SU-DHL-6 (cell line): ENCODE measurements around the gene DNAJC10.

Experiments used
- H2AFZ ChIP-seq: fragments of 200-600 bp; sonication (generic); 2 replicates; pipeline ENCODE4 v1.6.1; 2014; ENCODE audit warnings: low read depth, mild to moderate bottlenecking, moderate library complexity, mixed read lengths, antibody characterized with exemption, low read length; ENCODE audit not compliant: severe bottlenecking
- H3F3A ChIP-seq: fragments of 200-600 bp; shearing (Covaris generic); 2 replicates; pipeline ENCODE4 v1.6.0; 2016; ENCODE audit warnings: antibody characterized with exemption, mild to moderate bottlenecking; ENCODE audit not compliant: insufficient read depth
- H3K27ac ChIP-seq: fragments of 200-600 bp; sonication (generic); 2 replicates; pipeline ENCODE4 v1.5.1; 2016; ENCODE audit warnings: low read depth, mild to moderate bottlenecking, low read length, moderate library complexity, mixed read lengths
- H3K27me3 ChIP-seq: fragments of 200-600 bp; sonication (generic), shearing (Covaris generic); 2 replicates; pipeline ENCODE4 v1.6.0; 2014; ENCODE audit warnings: mild to moderate bottlenecking, low read length
- H3K36me3 ChIP-seq: fragments of 200-600 bp; sonication (generic); 2 replicates; pipeline ENCODE4 v1.6.1; 2014; ENCODE audit warnings: mild to moderate bottlenecking, low read length, mixed read lengths
- H3K4me2 ChIP-seq: fragments of 300-600, 200-600 bp; shearing (Covaris generic), sonication (generic); 2 replicates; pipeline ENCODE4 v1.6.0; 2014; ENCODE audit warnings: low read length, low read depth, mild to moderate bottlenecking; ENCODE audit not compliant: poor library complexity, severe bottlenecking
- H3K4me3 ChIP-seq: fragments of 200-600 bp; sonication (generic); 2 replicates; pipeline ENCODE4 v1.5.1; 2014; ENCODE audit warnings: antibody characterized with exemption, low read length, mild to moderate bottlenecking, mixed read lengths; ENCODE audit not compliant: insufficient read depth, poor library complexity, severe bottlenecking
- H3K79me2 ChIP-seq: fragments of 200-600 bp; sonication (generic); 2 replicates; pipeline ENCODE4 v1.6.1; 2014; ENCODE audit warnings: mild to moderate bottlenecking, low read length, moderate library complexity; ENCODE audit not compliant: insufficient read depth
- H3K9ac ChIP-seq: fragments of 200-600 bp; sonication (generic); 2 replicates; pipeline ENCODE4 v1.7.0; 2014; ENCODE audit warnings: mild to moderate bottlenecking, low read length
- H3K9me2 ChIP-seq: fragments of 200-600 bp; sonication (generic); replicated peaks from 2 replicates; pipeline ENCODE4 v1.6.1; 2014; ENCODE audit warnings: low read length; ENCODE audit not compliant: insufficient read depth
- H3K9me3 ChIP-seq: fragments of 200-600 bp; sonication (generic); 2 replicates; pipeline ENCODE4 v1.6.1; 2014; ENCODE audit warnings: low read length, mixed read lengths; ENCODE audit not compliant: insufficient read depth
- H4K20me1 ChIP-seq: fragments of 200-600 bp; sonication (generic); 2 replicates; pipeline ENCODE4 v1.6.1; 2014; ENCODE audit warnings: low read depth, mild to moderate bottlenecking, antibody characterized with exemption, low read length, moderate library complexity, mixed read lengths
- CTCF ChIP-seq: fragments of 200-600 bp; sonication (generic); IDR thresholded peaks from one replicate; pipeline ENCODE4 v1.5.1; 2017; ENCODE audit warnings: antibody characterized with exemption, mild to moderate bottlenecking, low read length, moderate library complexity; ENCODE audit not compliant: insufficient read depth, poor library complexity, severe bottlenecking
- EZH2phosphoT487 ChIP-seq: fragments of 200-600 bp; sonication (generic), shearing (Covaris generic); conservative IDR thresholded peaks from 2 replicates; pipeline ENCODE4 v1.6.1; 2018; ENCODE audit warnings: mild to moderate bottlenecking, antibody characterized with exemption, low read length, moderate library complexity, mixed read lengths

The DNAJC10 gene

DNA sequence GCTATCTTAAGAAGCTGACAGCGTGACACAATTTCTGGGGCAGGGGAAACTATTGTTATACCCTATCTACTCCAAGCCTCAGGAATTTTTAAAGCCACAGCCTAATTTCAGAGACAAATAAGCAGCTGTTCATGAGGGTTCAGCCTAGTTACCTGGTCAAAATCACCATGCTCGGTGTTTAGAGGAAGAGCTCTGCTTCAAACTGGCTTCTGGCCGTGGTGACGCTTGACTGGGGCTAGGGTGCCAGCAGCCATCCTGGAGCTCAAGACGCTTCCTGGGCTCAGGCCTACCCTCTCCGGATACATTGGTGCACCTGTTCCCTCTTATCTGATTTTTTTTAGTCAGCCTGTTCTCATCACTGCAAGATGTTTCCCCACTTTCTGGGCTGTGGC lies 108.7 kb downstream of the DNAJC10 start:
- no peak overlapping the region for H3K4me2 ChIP-seq
- no peaks in the 10 kb centered on the region for H3K9me2 ChIP-seq
- no peaks in the 10 kb centered on the region for H3F3A ChIP-seq
- no peaks in the 10 kb centered on the region for H3K79me2 ChIP-seq
- H3K27me3 ChIP-seq, result no peaks in the 10 kb centered on the region
- no peak overlapping the region for H3K27ac ChIP-seq
- no peaks in the 10 kb centered on the region for H4K20me1 ChIP-seq
- H3K4me3 ChIP-seq, result no peak overlapping the region
- H3K9ac ChIP-seq, result no peak overlapping the region
- H2AFZ ChIP-seq, result no peak overlapping the region
- TF ChIP-seq EZH2phosphoT487 (no peak), CTCF (no peak)
- no peaks in the 10 kb centered on the region for H3K9me3 ChIP-seq
- H3K36me3 ChIP-seq, result no peaks in the 10 kb centered on the region

- Histone ChIP-seq H3K36me3 (no peaks in the 10 kb centered on the region), H3K4me2 (no peak overlapping the region), H3K9ac (no peak overlapping the region), H4K20me1 (no peaks in the 10 kb centered on the region), H3K9me2 (no peaks in the 10 kb centered on the region), H3K9me3 (no peaks in the 10 kb centered on the region), H3F3A (no peaks in the 10 kb centered on the region), H3K4me3 (no peak overlapping the region), H3K79me2 (no peaks in the 10 kb centered on the region), H3K27me3 (no peaks in the 10 kb centered on the region), H3K27ac (no peak overlapping the region), H2AFZ (no peak overlapping the region)
- no peak for TF ChIP-seq CTCF
- TF ChIP-seq EZH2phosphoT487, result no peak
Observed at GRCh38 chr2:182826064-182826463, 110.0 kb downstream of the DNAJC10 start.

GRCh38 chr2:182826496-182826895 lies 110.4 kb downstream of the DNAJC10 start:
- Histone ChIP-seq H3K36me3 (no peaks in the 10 kb centered on the region), H3F3A (no peaks in the 10 kb centered on the region), H3K27me3 (no peaks in the 10 kb centered on the region), H3K79me2 (no peaks in the 10 kb centered on the region), H3K9ac (no peak overlapping the region), H4K20me1 (no peaks in the 10 kb centered on the region), H3K4me3 (no peak overlapping the region), H3K9me2 (no peaks in the 10 kb centered on the region), H3K4me2 (no peak overlapping the region), H3K9me3 (no peaks in the 10 kb centered on the region), H2AFZ (no peak overlapping the region), H3K27ac (no peak overlapping the region)
- no peak for TF ChIP-seq CTCF
